A549 (cell line): ENCODE results near the gene OTOG. TPM values are rescaled to one million over a fixed set of nuclear protein-coding genes. Genes with fewer than 3 reads are reported as not detected.

Experiments
- ATAC-seq, 2 experiments: fragments of 200-7000 bp in 1 of 2; fragments of >200 bp in 1 of 2; cut with Nextera tagmentation in 1 of 2; cut with Tn5 transposase in 1 of 2; 3 replicates each; pipeline versions ENCODE4 v1.8.0 to v1.9.1; 2018 to 2020; ENCODE audit warnings: mild to moderate bottlenecking in 1 of 2, moderate library complexity in 1 of 2
- CTCF ChIA-PET: fragments of 300-600 bp; sonication (Branson Sonifier 250); formaldehyde crosslinking; extraction: SDS; loops from one replicate; lab custom pipeline; 2021; ENCODE audit warnings: antibody characterized with exemption, inconsistent platforms; lab: Yijun Ruan, JAX
- POLR2A ChIA-PET: fragments of 350-600 bp; formaldehyde crosslinking; extraction: SDS; loops from one replicate; lab custom pipeline; 2021; ENCODE audit warnings: antibody characterized with exemption, inconsistent platforms; lab: Yijun Ruan, JAX
- DNase-seq, 2 experiments: peaks; one replicate each; pipeline versions ENCODE4 v3.0.0 to v3.0.0-alpha.2; 2011 to 2016; ENCODE audit warnings: low read depth in 1 of 2, low spot score in 1 of 2
- FAIRE-seq: peaks from 2 replicates; lab custom pipeline; 2011; peaks lifted over from hg19 to GRCh38; lab: Jason Lieb, UNC
- H3K27ac ChIP-seq, 2 experiments: fragments of >200 bp; sonication (Bioruptor Twin); formaldehyde crosslinking; 3 replicates each; pipeline ENCODE4 v1.5.1; 2016 to 2017
- H3K4me1 ChIP-seq: fragments of >200 bp; sonication (Bioruptor Twin); formaldehyde crosslinking; 3 replicates; pipeline ENCODE4 v1.6.1; 2016
- H3K4me2 ChIP-seq: fragments of >200 bp; sonication (Bioruptor Twin); formaldehyde crosslinking; 3 replicates; pipeline ENCODE4 v1.6.1; 2016
- H3K4me3 ChIP-seq: fragments of >200 bp; sonication (Bioruptor Twin); formaldehyde crosslinking; 3 replicates; pipeline ENCODE4 v1.5.1; 2016
- H3K9me3 ChIP-seq: fragments of >200 bp; sonication (Bioruptor Twin); formaldehyde crosslinking; 3 replicates; pipeline ENCODE4 v1.6.1; 2016
- BHLHE40 ChIP-seq: IDR thresholded peaks from 2 replicates; pipeline ENCODE4 v1.6.1; 2012; ENCODE audit warnings: low read depth, low read length, inconsistent platforms
- CBX2 ChIP-seq: fragments of 200-600 bp; sonication (generic); IDR thresholded peaks from 2 replicates; pipeline ENCODE4 v1.6.1; 2016; ENCODE audit warnings: low read depth, mild to moderate bottlenecking, borderline replicate concordance
- CEBPB ChIP-seq, 2 experiments: fragments of >200 bp in 1 of 2; sonication (Bioruptor Twin) in 1 of 2; formaldehyde crosslinking in 1 of 2; IDR thresholded peaks; 2 replicates each; pipeline ENCODE4 v1.6.1; 2012 to 2016
- CHD2 ChIP-seq: fragments of 150-350 bp; IDR thresholded peaks from 2 replicates; pipeline ENCODE4 v1.6.1; 2014; ENCODE audit warnings: low read length; ENCODE audit not compliant: partially characterized antibody
- EHMT2 ChIP-seq: fragments of 200-600 bp; sonication (generic); IDR thresholded peaks from 2 replicates; pipeline ENCODE4 v1.6.1; 2016; ENCODE audit warnings: antibody characterized with exemption, low read depth, mild to moderate bottlenecking, moderate library complexity
- FOSB ChIP-seq: fragments of 250-450 bp; sonication (Bioruptor Pico); IDR thresholded peaks from 2 replicates; pipeline ENCODE4 v1.5.0; 2020; ENCODE audit warnings: mild to moderate bottlenecking, moderate library complexity
- FOSL2 ChIP-seq, 2 experiments: fragments of 450-650 bp in 1 of 2; fragments of >200 bp in 1 of 2; sonication (Bioruptor Twin) in 1 of 2; formaldehyde crosslinking; IDR thresholded peaks; 2 replicates each; pipeline versions ENCODE4 v1.5.0 to v1.6.1; 2016 to 2020; ENCODE audit warnings: mild to moderate bottlenecking in 1 of 2, moderate library complexity in 1 of 2
- HES2 ChIP-seq: fragments of >200 bp; sonication (Bioruptor Twin); formaldehyde crosslinking; IDR thresholded peaks from 2 replicates; pipeline ENCODE4 v1.6.1; 2016
- HEYL ChIP-seq: fragments of 250-450 bp; sonication (Bioruptor Pico); IDR thresholded peaks from 2 replicates; pipeline ENCODE4 v1.8.0; 2021; ENCODE audit warnings: mild to moderate bottlenecking, moderate library complexity
- HOXA7 ChIP-seq: fragments of 250-450 bp; sonication (Bioruptor Pico); IDR thresholded peaks from 2 replicates; pipeline ENCODE4 v1.5.0; 2020; ENCODE audit warnings: mild to moderate bottlenecking, moderate library complexity
- HOXB13 ChIP-seq: fragments of 250-450 bp; sonication (Bioruptor Pico); IDR thresholded peaks from 2 replicates; pipeline ENCODE4 v1.5.0; 2020; ENCODE audit warnings: low read depth, mild to moderate bottlenecking, moderate library complexity
- KDM5A ChIP-seq: fragments of 200-600 bp; sonication (generic); IDR thresholded peaks from 2 replicates; pipeline ENCODE4 v1.6.1; 2016; ENCODE audit warnings: antibody characterized with exemption, mild to moderate bottlenecking
- MAZ ChIP-seq: fragments of 150-350 bp; IDR thresholded peaks from 2 replicates; pipeline ENCODE4 v1.6.1; 2014; ENCODE audit warnings: antibody characterized with exemption, low read depth, low read length, borderline replicate concordance
- PHF8 ChIP-seq: fragments of 200-600 bp; sonication (generic); IDR thresholded peaks from 2 replicates; pipeline ENCODE4 v1.6.1; 2016; ENCODE audit warnings: low read depth, mild to moderate bottlenecking, antibody characterized with exemption, moderate library complexity, borderline replicate concordance
- POLR2A ChIP-seq: IDR thresholded peaks from 2 replicates; pipeline ENCODE4 v1.6.1; 2012; ENCODE audit warnings: mild to moderate bottlenecking, low read length
- RFX5 ChIP-seq: fragments of 450-650 bp; IDR thresholded peaks from 2 replicates; pipeline ENCODE4 v1.7.1; 2014; ENCODE audit warnings: antibody characterized with exemption, mild to moderate bottlenecking, moderate library complexity
- SREBF2 ChIP-seq: fragments of 450-650 bp; IDR thresholded peaks from 2 replicates; pipeline ENCODE4 v1.6.1; 2014; ENCODE audit warnings: mild to moderate bottlenecking, moderate library complexity
- TFCP2L1 ChIP-seq: fragments of 250-450 bp; sonication (Bioruptor Pico); IDR thresholded peaks from 2 replicates; pipeline ENCODE4 v1.5.0; 2021; ENCODE audit warnings: mild to moderate bottlenecking
- ZFP36 ChIP-seq: fragments of 450-650 bp; IDR thresholded peaks from 2 replicates; pipeline ENCODE4 v1.6.1; 2014; ENCODE audit warnings: borderline replicate concordance; ENCODE audit not compliant: partially characterized antibody
- WGBS: methylation state at CpG from one replicate; pipeline ENCODE4 v1.1.6; 2017; ENCODE audit errors: missing lambda C conversion rate; 5-methylcytosine and 5-hydroxymethylcytosine counted together
- polyA plus RNA-seq, 4 experiments: library from polyadenylated mRNA; depleted of rRNA in 3 of 4; stranded (reverse); fragments of >200 nt; fragmentation: RNase III in 1 of 4; extraction: RNeasy Plus Mini Kit Qiagen cat#74134 plus additional on column Dnase treatment in 1 of 4; gene quantifications; 2 replicates in 3 of 4; 3 replicates in 1 of 4; pipeline ENCODE4 v1.2.3, GENCODE V29; 2011 to 2017
- TF ChIP-seq, protein P1 (sequence below): IDR thresholded peaks from 2 replicates; pipeline ENCODE4 v1.6.1; 2012
- TF ChIP-seq, protein P2 (sequence below): fragments of 200-600 bp; sonication (generic); IDR thresholded peaks from 2 replicates; pipeline ENCODE4 v1.6.1; 2016; ENCODE audit warnings: antibody characterized with exemption, mild to moderate bottlenecking, moderate library complexity

Gene OTOG
- polyA plus RNA-seq, 2 of the 4 experiments (the other 2 are of a cell fraction): not detected

DNA sequence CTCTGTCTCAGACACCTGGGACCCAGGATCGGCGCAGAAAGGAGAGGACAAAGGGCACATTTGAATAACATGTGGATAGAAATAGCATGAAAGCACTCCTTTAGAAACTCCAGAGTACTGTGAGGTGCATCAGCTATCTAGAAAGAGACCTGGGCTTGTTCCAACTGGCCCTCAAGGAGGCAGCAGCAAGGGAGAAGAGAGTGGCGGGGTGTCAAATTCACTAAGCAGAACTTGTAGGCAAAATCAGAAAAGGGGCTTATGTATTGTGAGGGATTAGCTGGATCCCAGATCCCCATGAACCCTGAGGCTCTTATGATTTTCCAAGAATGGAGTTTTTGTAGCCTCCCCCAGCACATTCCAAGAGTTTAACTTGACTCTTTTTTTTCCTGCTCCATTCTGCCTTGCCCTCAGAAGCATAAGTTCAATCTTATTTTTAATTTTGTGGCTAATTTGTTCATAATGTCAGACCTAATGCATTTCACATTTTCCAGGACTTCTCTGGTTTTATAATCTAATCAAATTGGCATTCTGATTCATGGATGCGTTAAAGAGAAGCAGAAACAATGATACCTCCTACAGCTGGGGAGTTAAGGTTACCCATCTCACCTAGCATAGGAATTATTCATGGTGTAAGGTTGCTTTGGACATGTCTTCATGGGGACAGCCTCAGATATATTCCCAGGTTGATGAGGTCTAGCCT is 36.4 kb upstream of the OTOG start:
- TF ChIP-seq CBX2 (no peak), EHMT2 (no peak), HEYL (CRISPR knock-in tag) (no peak), KDM5A (no peak), BHLHE40 (no peak), PHF8 (no peak), HES2 (no peak), SREBF2 (no peak), ZFP36 (no peak), HOXB13 (CRISPR knock-in tag) (no peak), RFX5 (no peak), MAZ (no peak)
- TF ChIP-seq, protein P1, sequence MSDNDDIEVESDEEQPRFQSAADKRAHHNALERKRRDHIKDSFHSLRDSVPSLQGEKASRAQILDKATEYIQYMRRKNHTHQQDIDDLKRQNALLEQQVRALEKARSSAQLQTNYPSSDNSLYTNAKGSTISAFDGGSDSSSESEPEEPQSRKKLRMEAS: no peak
- TF ChIP-seq, protein P2, sequence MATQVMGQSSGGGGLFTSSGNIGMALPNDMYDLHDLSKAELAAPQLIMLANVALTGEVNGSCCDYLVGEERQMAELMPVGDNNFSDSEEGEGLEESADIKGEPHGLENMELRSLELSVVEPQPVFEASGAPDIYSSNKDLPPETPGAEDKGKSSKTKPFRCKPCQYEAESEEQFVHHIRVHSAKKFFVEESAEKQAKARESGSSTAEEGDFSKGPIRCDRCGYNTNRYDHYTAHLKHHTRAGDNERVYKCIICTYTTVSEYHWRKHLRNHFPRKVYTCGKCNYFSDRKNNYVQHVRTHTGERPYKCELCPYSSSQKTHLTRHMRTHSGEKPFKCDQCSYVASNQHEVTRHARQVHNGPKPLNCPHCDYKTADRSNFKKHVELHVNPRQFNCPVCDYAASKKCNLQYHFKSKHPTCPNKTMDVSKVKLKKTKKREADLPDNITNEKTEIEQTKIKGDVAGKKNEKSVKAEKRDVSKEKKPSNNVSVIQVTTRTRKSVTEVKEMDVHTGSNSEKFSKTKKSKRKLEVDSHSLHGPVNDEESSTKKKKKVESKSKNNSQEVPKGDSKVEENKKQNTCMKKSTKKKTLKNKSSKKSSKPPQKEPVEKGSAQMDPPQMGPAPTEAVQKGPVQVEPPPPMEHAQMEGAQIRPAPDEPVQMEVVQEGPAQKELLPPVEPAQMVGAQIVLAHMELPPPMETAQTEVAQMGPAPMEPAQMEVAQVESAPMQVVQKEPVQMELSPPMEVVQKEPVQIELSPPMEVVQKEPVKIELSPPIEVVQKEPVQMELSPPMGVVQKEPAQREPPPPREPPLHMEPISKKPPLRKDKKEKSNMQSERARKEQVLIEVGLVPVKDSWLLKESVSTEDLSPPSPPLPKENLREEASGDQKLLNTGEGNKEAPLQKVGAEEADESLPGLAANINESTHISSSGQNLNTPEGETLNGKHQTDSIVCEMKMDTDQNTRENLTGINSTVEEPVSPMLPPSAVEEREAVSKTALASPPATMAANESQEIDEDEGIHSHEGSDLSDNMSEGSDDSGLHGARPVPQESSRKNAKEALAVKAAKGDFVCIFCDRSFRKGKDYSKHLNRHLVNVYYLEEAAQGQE: no peak
- ATAC-seq (no peak), DNase-seq (no peak), FAIRE-seq (no peak)
- H3K27ac ChIP-seq: no peak overlapping the region
- H3K9me3 ChIP-seq: no peaks in the 10 kb centered on the region
- H3K4me2 ChIP-seq: no peak overlapping the region
- 68% methylated on average over 4 of the region's 4 CpGs for WGBS
- POLR2A ChIA-PET: no interaction called here
- peaks cover 7% of the 10 kb centered on the region; the same call in 2 of the 3 replicates for H3K4me1 ChIP-seq
- CTCF ChIA-PET: interaction anchor here (1.8 to 45.8 kb wide), 3 partner anchors 10 to 126 kb away, joined by 4 to 1119 read pairs (median 281); partner anchors contain the start of gene KCNJ11
- no peak overlapping the region for H3K4me3 ChIP-seq

GRCh38 chr11:17511571-17511970 is 35.5 kb upstream of the OTOG start:
- TF ChIP-seq TFCP2L1 (no peak), HOXA7 (CRISPR knock-in tag) (no peak), FOSL2 (IDR thresholded peaks at IDR 0.05) (no peak), FOSL2 (CRISPR knock-in tag; IDR thresholded peaks at IDR 0.05) (no peak), FOSB (CRISPR knock-in tag) (no peak), CHD2 (no peak), POLR2A (no peak), CEBPB (IDR thresholded peaks at IDR 0.05) (no peak)
- H3K4me2 ChIP-seq: no peak overlapping the region
- no peaks in the 10 kb centered on the region for H3K9me3 ChIP-seq
- ATAC-seq (no peak), DNase-seq (no peak), FAIRE-seq (no peak)
- H3K4me3 ChIP-seq: no peak overlapping the region
- WGBS: 34% methylated on average over 3 of the region's 3 CpGs
- POLR2A ChIA-PET: no interaction called here
- H3K4me1 ChIP-seq: peaks cover 7% of the 10 kb centered on the region; the same call in 2 of the 3 replicates
- CTCF ChIA-PET: interaction anchor here (1.1 to 45.8 kb wide), 5 partner anchors 7 to 127 kb away, joined by 3 to 1119 read pairs (median 54); partner anchors contain the start of gene KCNJ11
- no peak overlapping the region for H3K27ac ChIP-seq
